Fibroblast of the aortic adventitia (primary cell): ENCODE results near the gene ZNF440. TPM values are rescaled to one million over a fixed set of nuclear protein-coding genes. Genes with fewer than 3 reads are reported as not detected.
A peak's percentile ranks its signal among the peaks of the same experiment; 100 is the strongest.
"Not testable (repeated sequence)": the region's sequence is repeated elsewhere in the genome, so short reads cannot be mapped to it uniquely, and the experiment has no call there.

Experiments used
- DNase-seq: peaks from one replicate; pipeline ENCODE4 v3.0.0-alpha.2; 2010; ENCODE audit warnings: low read depth
- H3K4me3 ChIP-seq: 2 replicates; pipeline ENCODE4 v1.5.1; 2011; ENCODE audit warnings: low read depth, mild to moderate bottlenecking, control low read depth, low read length, moderate library complexity
- total RNA-seq: library from RNA; depleted of rRNA; stranded (reverse); fragments of >200 nt; gene quantifications from 2 replicates; pipeline ENCODE4 v1.2.3, GENCODE V29; 2012; ENCODE audit warnings: low replicate concordance
- TF ChIP-seq, protein P1 (sequence below): IDR thresholded peaks from 2 replicates; pipeline ENCODE4 v1.5.1; 2011; ENCODE audit warnings: mild to moderate bottlenecking, low read length, control low read depth, inconsistent platforms; ENCODE audit not compliant: insufficient read depth

Gene ZNF440
- total RNA-seq, 1 donor, result 6.6 TPM

DNA sequence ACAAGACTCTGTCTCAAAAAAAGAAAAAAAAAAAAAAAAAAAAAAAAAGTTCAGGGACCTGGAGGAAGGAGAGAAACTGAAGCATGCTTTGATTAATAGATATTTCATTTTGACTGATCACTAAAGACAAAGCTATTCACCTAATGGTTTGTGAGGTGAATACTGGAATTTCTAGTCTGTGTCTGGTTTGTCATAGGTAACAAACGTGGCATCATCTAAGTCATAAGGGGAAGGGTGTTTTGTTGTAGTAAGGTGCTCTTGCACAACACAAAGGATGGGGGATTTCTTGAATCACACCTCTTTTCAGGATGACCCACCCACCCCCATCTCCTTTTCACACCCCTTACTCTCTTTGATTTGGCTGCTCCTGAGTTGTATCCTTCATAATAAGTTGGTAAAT is 59.7 kb downstream of the ZNF440 start:
- no peak overlapping the region for H3K4me3 ChIP-seq
- DNase-seq, result no peak
- TF ChIP-seq, protein P1, sequence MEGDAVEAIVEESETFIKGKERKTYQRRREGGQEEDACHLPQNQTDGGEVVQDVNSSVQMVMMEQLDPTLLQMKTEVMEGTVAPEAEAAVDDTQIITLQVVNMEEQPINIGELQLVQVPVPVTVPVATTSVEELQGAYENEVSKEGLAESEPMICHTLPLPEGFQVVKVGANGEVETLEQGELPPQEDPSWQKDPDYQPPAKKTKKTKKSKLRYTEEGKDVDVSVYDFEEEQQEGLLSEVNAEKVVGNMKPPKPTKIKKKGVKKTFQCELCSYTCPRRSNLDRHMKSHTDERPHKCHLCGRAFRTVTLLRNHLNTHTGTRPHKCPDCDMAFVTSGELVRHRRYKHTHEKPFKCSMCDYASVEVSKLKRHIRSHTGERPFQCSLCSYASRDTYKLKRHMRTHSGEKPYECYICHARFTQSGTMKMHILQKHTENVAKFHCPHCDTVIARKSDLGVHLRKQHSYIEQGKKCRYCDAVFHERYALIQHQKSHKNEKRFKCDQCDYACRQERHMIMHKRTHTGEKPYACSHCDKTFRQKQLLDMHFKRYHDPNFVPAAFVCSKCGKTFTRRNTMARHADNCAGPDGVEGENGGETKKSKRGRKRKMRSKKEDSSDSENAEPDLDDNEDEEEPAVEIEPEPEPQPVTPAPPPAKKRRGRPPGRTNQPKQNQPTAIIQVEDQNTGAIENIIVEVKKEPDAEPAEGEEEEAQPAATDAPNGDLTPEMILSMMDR, result no peak

DNA sequence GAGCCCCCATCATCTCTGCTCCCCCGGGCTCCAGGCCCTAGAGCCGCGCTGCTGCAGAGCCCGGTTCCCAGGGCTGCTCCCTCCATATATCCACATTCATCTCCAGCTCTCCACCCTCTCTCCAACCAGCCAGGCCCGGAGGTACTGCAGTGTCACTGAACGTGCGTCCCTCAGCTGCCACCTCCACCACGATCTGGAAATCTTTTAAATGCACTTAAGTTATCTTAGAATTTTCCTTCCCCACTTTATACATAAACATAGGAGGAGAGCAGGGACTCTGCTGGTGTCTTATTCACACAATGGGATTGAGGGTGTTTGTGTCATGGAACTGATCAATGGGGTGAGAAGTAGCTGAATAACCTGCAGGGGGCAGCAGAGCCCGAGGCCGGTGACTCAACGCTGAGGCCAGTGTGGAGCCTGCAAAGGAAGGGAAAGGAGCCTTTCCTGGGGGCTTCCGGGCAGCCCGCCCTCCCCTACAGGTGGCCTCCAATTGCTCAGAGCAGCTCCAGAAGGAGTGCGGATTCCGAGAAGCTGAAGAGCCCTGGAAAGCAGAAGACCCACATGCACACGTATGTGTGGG is 65.7 kb downstream of the ZNF440 start:
- not testable (repeated sequence) for H3K4me3 ChIP-seq, DNase-seq

DNA sequence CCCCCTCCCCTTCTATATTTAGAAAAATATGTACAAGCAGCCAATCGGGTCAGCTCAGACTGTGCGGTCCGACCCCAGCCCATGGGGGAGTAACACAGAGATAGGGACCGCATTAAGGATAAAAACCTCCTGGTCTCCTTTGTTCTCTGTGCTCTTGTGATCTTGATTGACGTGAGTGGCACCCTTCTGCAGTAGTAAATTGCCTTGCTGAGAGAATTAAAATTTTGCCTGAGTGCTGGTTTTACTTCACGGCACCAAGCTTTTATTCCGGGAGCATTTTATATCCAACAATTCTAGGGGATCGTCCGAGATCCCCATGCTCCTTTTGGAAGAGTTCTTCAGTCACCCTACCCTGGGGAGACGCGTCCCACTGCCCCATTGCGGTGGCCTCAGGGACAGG is 66.5 kb downstream of the ZNF440 start:
- TF ChIP-seq, protein P1, result no peak
- no peak for DNase-seq
- H3K4me3 ChIP-seq, result no peak overlapping the region

DNA sequence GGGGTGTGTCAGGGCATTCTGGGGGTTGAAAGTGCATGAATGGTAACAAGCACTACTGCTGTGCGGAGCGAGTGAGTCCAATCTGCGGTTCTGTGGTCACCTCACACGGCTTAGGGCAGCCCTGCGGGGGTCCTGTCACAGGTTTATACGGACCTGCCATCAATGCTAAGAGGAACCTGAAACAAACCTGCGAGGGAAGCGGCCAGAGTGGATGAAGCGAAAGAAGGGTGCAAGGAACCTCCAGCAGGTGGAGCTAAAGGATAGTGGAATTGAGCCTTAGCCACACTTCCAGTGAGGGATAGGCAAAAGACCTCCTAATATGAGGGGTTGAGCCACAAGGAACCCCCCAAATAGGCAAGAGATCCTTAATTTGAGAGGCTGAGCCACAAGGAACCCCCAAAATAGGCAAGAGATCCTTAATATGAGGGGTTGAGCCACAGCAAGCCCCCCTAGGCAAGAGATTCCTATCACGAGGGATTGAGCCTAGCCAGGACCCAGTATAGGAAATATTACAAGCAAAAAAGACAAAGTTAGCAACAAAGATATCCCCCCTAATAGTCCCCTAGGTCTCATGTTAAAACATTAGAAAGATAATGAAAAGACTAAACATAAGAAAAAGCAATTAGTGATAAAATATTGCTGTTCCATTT is 67.2 kb downstream of the ZNF440 start:
- peak; percentile 65 for DNase-seq
- H3K4me3 ChIP-seq, result peak overlapping the region; percentile 28
- TF ChIP-seq, protein P1, result peak; percentile 83

DNA sequence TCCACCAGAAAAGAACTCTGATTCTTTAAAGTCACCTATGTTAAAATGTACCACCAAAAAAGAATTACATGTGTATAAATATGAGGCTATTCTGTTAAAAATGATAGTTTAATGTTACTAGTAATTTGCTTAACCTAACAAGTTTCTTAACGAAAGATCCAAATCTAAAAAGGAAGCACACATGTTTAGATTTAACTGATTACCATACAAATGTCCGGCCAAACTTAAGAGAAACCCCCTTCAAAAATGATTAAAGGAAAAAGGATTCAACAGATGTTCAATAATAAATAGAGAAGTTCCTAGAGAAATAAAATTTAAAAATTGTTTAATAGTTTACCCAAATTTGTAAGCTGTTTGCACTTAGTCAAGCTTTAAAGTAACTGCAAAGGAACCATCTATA is 68.5 kb downstream of the ZNF440 start:
- no peak overlapping the region for H3K4me3 ChIP-seq
- TF ChIP-seq, protein P1, result no peak
- DNase-seq, result no peak

Other genes with a start within 250 kb of the ZNF440 start
- 0.09 and 1.4 TPM in 2 replicates for gene ACP5, start 236.6 kb upstream of the ZNF440 start, total RNA-seq
- 11.7 and 17.3 TPM in 2 replicates for gene ZNF627, start 216.8 kb upstream of the ZNF440 start, total RNA-seq
- gene ZNF823, start 75.3 kb upstream of the ZNF440 start, total RNA-seq, result 2.6 and 4.1 TPM in 2 replicates
- gene ZNF441, start 47.3 kb upstream of the ZNF440 start, total RNA-seq, result 7.3 and 10.9 TPM in 2 replicates
- 0.99 and 2.9 TPM in 2 replicates for gene ZNF491, start 15.8 kb upstream of the ZNF440 start, total RNA-seq
- 0.72 and 2.8 TPM in 2 replicates for gene ZNF439, start 34.5 kb downstream of the ZNF440 start, total RNA-seq
- 1.6 and 9.0 TPM in 2 replicates for gene ZNF69, start 73.5 kb downstream of the ZNF440 start, total RNA-seq
- 7.9 and 11.4 TPM in 2 replicates for gene ZNF700, start 110.8 kb downstream of the ZNF440 start, total RNA-seq
- gene ZNF763, start 150.8 kb downstream of the ZNF440 start, total RNA-seq, result 0.27 and 3.4 TPM in 2 replicates
- gene ZNF433, start 221.4 kb downstream of the ZNF440 start, total RNA-seq, result 1.9 and 4.9 TPM in 2 replicates
- gene ZNF878, start 238.7 kb downstream of the ZNF440 start, total RNA-seq, result not detected in 2 replicates